GM21528 (cell line): ENCODE measurements around the gene DOCK1.

Experiments
- ATAC-seq: cut with Tn5 transposase; IDR thresholded peaks from one replicate; pipeline ENCODE4 v1.9.1; 2021; ENCODE audit warnings: mild to moderate bottlenecking, moderate library complexity; ENCODE audit not compliant: unreplicated experiment, low FRiP score

The DOCK1 gene

GRCh38 chr10:127434006-127434405, 528.8 kb downstream of the DOCK1 start:
- no peak for ATAC-seq

GRCh38 chr10:127435246-127435645, 530.0 kb downstream of the DOCK1 start:
- ATAC-seq, result no peak

DNA sequence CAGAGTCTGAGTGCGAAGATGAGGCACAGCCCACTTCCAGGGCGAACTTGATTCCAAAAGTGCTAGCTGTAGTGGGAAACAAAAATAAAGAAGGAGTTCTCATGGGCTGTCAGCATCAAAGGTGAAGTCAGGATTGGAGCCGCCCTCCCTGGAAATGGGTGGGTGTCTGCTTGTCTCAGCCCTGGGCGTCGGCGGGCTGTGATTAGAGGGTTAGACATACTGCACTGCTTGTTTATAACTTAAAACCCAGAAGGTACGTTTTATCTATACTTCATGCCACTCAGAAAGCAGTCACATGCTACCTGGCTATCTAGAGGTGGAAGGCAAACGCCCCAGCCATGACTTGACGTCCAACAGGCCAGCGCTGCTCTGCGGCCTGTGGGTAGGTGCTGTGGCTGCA, 535.1 kb downstream of the DOCK1 start:
- no peak for ATAC-seq

DNA sequence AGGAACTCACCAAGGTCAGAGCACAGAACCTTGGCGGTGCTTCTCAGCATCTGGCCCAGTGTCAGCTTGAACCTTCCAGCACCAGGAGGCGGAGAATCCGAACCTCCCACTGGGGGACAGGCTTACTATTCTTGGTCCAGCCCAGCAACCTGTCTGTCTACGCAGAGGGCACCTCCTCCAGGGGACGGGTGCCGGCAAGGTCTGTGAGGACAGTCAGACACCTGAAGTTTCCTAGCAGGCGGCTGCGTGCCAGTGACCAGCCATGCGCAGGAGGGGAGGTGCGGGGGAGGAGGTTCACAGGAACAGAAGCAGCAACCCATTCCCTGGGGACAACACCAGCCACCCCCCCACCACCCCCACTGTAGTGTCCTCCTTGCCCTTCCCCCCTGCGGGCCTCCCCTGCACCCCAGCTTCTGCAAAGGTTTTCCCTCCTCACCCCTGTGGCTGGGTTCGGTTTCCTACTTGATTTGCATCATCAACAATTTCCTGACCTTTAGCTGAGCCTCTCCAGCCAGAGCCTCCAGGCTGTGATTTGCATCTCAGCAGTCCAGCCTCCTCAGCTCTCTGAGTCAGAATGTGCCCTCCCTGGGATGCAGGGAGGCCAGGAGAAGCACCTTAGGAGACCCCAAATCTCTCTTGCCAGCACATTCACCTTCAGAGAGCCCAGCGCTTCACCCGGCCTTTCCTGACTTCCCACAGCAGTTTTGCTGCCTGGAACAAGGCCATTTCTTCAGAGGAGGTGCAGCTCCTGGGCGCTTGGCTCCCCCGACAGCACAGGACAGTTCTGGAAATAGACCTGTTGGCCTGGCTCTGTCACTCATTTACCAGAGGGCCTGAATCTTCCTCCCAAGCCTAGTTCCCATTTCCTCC, 536.4 kb downstream of the DOCK1 start:
- ATAC-seq, result no peak

GRCh38 chr10:127442220-127442525, 536.9 kb downstream of the DOCK1 start:
- ATAC-seq, result no peak

DNA sequence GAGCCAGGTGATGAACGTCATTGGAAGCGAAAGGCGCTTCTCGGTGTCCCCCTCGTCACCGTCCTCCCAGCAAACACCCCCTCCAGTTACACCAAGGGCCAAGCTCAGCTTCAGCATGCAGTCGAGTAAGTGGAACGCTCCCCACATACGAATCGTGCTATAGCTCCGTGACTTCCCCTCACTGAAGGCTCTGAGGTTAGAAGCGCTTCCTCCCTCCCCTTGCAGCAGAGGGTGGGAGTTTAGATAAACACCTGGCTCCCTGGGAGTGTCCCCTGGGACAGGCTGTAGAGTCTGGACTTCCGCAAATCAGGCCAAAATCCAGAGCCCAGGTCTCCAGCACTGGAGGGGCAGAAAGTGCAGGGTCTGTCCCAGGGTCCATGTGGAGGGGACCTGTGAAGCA, 538.9 kb downstream of the DOCK1 start:
- no peak for ATAC-seq

DNA sequence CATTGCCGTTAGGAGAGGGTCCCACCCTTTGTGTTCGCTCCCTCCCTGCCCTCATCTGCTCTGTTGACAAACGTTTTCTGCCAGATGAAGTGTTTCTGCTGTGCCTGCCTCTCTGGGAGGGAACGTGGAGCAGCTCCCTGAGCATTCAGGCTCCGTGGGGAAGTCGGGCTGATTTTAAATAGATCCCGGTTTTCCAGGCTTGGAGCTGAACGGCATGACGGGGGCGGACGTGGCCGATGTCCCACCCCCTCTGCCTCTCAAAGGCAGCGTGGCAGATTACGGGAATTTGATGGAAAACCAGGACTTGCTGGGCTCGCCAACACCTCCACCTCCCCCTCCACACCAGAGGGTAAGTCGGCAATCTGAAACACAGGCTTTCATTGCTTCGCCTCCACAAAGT, 542.0 kb downstream of the DOCK1 start:
- ATAC-seq, result no peak

DNA sequence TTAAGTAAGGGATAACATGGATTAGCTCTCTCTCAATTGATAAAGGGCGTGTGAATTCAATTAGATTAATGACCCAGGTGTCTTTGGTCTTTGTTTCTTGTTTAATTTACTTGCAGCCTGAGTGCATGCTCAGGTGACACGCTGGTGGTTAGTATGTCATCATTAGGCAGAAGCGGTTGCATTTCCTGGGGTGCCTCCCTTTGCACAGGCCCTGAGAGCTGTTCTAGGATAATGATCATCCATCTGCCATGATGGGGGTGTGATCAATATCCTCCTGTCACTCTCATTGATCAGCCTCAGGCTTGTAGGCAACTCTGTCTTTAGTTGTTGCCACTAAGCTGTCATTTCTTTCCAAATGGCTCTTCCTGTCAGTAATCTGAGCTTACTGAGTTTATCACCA, 544.3 kb downstream of the DOCK1 start:
- no peak for ATAC-seq

GRCh38 chr10:127450644-127451043, 545.4 kb downstream of the DOCK1 start:
- no peak for ATAC-seq

- no peak for ATAC-seq
Measured at GRCh38 chr10:127451628-127452027, 546.4 kb downstream of the DOCK1 start.

DNA sequence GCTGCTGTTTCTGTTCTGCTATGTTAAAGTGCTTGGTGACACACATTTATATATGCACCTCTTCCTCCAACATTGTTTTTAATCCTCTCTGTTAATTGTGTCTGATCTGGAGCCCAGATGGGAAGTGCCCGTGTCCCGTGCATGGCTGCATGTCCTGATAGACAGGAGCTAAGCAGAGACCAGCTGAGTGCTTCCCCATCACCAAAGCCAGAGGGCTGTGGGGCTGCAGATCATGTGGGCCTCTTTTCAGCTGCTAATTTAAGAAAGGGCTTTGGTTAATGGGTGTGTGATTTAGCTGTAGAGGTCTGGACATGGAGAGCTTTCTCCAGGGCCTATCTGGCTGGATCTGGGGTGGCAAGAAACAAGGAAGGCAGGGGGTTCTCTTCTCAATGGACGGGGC, 547.3 kb downstream of the DOCK1 start:
- no peak for ATAC-seq

DNA sequence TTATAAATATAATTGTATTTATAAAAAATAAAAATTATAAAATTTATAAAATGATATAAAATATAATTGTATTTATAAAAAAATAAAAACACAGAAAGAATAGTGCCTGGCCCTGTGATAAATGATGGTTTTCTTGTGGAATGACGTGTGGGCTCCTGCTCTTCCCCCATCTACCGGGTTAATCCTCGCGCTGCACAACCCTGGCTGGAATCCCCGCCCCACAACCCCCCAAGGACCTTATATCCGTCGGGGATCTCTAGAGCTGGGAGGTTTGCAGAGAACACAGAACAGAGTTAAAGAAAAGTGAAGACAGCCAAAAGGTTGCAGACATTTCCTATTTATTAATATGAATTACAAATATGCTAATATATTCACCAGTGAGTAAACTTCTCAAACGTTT, 548.5 kb downstream of the DOCK1 start:
- ATAC-seq, result no peak

DNA sequence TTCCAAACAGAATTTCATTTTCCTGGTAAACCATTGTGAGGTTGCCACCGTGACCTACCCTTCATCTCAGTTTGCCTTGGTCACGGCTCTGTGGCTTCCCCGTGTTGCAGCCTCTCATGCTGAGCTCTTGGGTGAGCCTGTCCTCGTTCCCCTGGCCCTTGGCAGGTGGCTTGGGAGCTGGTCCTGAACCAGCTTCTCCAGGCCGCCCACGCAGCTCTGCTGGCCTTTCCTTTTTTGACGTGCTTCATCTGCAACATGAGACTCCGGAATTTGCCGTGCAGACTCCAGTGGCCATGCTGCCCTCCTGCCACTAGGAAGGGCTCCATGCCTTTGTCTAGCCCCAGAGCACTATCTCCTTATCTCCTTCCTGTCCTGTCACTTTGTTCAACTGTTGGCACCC, 550.9 kb downstream of the DOCK1 start:
- ATAC-seq, result no peak

DNA sequence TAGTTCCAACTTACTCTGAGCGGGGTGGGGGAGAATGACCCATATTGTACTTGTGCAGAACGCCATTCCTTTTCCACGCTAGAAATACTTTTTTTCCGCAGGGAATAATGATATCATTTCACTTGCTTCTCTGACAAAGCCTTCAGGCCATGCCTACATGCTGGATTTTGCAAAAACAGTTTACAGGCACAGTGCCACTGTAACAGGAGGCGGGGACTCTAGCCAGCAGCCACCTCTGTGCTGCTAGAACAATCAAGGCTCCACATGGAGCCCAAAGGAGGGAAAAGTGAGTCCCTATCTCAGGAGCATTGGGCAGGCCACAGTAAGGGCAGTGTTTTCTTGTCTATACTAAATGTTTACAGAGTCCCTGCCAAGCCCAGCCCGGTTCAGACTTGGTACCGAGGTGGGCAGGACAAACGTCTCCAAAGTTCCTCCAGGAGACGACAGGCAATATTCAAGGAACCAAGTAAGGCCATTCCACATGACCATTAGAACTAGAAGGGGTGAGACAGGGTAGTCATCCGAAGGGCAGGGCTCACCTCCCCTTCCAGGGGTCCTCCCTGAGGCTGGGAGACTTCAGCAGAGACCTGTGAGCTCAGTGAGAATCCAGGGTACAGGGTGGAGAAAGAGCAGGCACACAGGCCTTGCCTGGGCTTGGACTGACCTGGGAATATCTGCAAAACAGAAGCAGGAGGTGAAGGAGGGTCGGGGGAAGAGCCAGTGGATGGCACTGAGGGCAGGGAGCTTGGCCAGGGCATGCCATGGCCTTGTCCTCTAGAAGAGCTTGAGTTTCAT, 553.0 kb downstream of the DOCK1 start:
- ATAC-seq, result no peak

DNA sequence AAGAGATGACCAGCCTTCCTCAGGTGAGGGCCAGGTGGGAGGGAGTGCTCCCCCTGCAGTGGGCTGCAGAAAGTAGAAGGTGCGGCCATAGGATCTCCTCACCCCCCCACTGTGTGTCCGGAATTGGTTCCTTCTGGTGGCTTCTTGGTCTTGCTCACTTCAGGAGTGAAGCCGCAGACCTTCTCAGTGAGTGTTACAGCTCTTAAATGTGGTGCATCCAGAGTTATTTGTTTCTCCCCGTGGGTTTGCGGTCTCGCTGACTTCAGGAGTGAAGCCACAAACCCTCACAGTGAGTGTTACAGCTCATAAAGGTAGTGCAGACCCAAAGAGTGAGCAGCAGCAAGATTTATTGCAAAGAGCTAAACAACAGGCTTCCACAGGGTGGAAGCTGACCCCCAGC, 553.6 kb downstream of the DOCK1 start:
- ATAC-seq, result no peak

DNA sequence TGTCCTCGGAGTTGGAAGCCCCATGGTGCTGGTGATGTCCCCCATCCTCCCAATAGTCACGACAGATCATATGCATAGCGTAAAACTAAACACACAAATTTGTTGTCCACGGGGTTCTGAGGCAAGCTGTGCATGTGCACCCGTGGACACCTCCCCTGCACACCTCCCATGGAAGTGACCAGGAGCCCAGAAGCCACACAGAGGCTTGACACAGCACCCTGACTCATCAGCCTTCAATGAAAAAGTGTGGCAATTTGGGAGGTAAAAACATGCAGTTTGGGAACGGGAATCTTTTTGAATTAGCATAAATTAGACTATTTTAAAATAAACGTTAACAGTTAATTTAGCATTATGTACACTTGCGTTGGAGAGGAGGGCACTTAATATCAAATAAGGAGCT, 554.7 kb downstream of the DOCK1 start:
- no peak for ATAC-seq

GRCh38 chr10:127462643-127463295, 557.5 kb downstream of the DOCK1 start:
- ATAC-seq, result no peak

DNA sequence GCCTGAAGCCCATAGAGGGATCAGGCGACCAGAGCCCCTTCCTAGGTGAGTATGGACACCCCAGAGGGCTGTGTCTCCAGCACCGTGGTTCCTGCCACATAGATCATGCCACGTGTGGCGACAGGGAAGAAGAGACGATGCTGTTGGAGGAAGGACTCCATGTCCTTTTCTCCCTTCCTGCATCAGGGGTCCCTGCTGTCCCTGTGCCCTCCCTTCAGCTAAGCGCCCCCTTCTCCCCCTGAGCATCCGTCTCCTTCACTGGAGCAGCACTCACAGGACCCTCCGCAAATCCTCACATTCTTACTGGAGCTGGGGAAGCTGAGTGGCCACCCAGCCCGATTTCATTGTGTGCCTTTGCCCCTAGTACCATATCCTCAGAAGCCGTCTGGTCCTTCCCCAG, 558.3 kb downstream of the DOCK1 start:
- no peak for ATAC-seq

DNA sequence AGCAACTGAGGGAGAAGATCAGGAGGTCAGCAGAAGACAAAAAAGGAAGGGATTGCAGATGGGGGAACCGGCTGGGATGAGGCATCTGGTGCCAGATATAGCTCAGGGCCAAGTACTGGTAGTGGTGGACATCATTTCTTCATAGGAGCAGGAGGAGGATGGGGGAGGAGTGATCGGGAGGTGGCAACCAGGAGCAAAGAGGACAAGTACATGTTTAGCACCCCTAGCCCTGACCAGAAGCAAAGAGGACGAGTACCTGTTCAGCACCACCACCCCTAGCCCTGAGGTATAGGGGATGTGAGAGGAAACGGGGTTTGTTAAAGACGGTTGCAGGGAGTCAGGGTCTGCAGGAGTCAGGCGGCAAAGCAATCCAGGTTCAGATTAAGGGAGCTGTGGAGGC, 559.3 kb downstream of the DOCK1 start:
- no peak for ATAC-seq

DNA sequence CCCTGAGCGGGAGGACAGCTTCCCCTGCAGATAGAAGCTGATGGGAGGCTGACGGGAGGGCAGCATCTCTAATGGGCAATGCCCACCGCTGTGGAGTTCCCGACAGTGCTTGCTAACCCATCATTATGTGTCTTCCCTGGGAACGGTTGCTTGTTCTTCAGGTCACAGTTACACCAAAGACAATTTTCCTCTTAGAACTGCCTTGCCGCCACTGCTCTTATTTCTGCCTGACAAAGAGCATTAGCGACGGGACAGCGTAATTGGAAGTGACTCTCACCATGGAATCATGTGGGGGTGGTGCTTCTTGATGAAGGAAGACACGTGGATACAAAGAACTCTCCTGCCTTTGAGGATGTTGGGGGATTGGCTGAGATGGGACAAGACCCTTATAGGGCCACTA, 562.6 kb downstream of the DOCK1 start:
- no peak for ATAC-seq

GRCh38 chr10:127468632-127469031, 563.4 kb downstream of the DOCK1 start:
- no peak for ATAC-seq

DNA sequence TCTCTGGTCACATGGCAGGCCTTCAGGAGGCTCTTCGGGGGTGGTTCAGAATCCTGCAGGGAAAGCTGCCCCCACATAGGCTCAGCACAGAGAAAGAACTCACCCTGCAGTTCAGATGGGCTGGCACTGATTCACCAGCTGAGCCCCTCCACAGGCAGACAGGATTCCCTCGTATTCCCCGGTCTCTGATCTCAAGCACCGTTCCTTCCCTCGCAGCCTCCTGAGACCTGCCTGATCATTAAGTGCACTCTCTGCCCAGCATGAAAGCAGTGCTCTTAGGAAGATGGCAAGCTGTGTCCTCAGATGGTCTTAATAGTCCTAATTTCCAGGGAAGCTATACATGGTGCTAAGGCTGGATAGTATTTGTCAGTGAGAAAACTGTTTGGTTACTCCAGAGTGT, 565.7 kb downstream of the DOCK1 start:
- no peak for ATAC-seq
